ENCODE data around the gene CCDC174. TPM values are rescaled to one million over a fixed set of nuclear protein-coding genes. Genes with fewer than 3 reads are reported as not detected.
"Not testable (repeated sequence)": the region's sequence is repeated elsewhere in the genome, so short reads cannot be mapped to it uniquely, and the experiment has no call there.

The CCDC174 gene
- polyA plus RNA-seq (ENCODE audit: insufficient read length in 4 of 4) = 10 to 100 TPM; 27.2 to 37.6 (median 34.4) TPM

GRCh38 chr3:14651440-14652251 is at the start of gene CCDC174:
TSS of gene CCDC174 (plus strand) at chr3:14651762. CDS start at chr3:14651837, 75 bp downstream.
- peak; percentile 96 to 99 (median 98) for DNase-seq (ENCODE audit: low read depth in 4 of 4, low spot score in 2 of 4)

GRCh38 chr3:14602006-14602803 is 49.4 kb upstream of the CCDC174 start:
- no peak for DNase-seq (ENCODE audit: low read depth in 4 of 4, low spot score in 2 of 4)

GRCh38 chr3:14602804-14603644 is 48.5 kb upstream of the CCDC174 start:
- DNase-seq (ENCODE audit: low read depth in 4 of 4, low spot score in 2 of 4) = no peak

GRCh38 chr3:14605067-14605466 is 46.5 kb upstream of the CCDC174 start:
- DNase-seq (ENCODE audit: low read depth in 4 of 4, low spot score in 2 of 4) = no peak

- DNase-seq (ENCODE audit: low read depth in 4 of 4, low spot score in 2 of 4) = no peak
Measured at GRCh38 chr3:14605744-14606143, 45.8 kb upstream of the CCDC174 start.

- no peak for DNase-seq (ENCODE audit: low read depth in 4 of 4, low spot score in 2 of 4)
Measured at GRCh38 chr3:14606669-14607339, 44.8 kb upstream of the CCDC174 start.

GRCh38 chr3:14608298-14608697 is 43.3 kb upstream of the CCDC174 start:
- no peak for DNase-seq (ENCODE audit: low read depth in 4 of 4, low spot score in 2 of 4)

GRCh38 chr3:14609058-14609457 is 42.5 kb upstream of the CCDC174 start:
- DNase-seq (ENCODE audit: low read depth in 4 of 4, low spot score in 2 of 4) = not testable (repeated sequence)

GRCh38 chr3:14609506-14609905 is 42.1 kb upstream of the CCDC174 start:
- no peak for DNase-seq (ENCODE audit: low read depth in 4 of 4, low spot score in 2 of 4)

GRCh38 chr3:14609941-14610340 is 41.6 kb upstream of the CCDC174 start:
- DNase-seq (ENCODE audit: low read depth in 4 of 4, low spot score in 2 of 4) = no peak

GRCh38 chr3:14614189-14614588 is 37.4 kb upstream of the CCDC174 start:
- no peak for DNase-seq (ENCODE audit: low read depth in 4 of 4, low spot score in 2 of 4)

- DNase-seq (ENCODE audit: low read depth in 4 of 4, low spot score in 2 of 4) = no peak
Measured at GRCh38 chr3:14614862-14615261, 36.7 kb upstream of the CCDC174 start.

- DNase-seq (ENCODE audit: low read depth in 4 of 4, low spot score in 2 of 4) = no peak
Measured at GRCh38 chr3:14616606-14617507, 34.7 kb upstream of the CCDC174 start.

- DNase-seq (ENCODE audit: low read depth in 4 of 4, low spot score in 2 of 4) = no peak
Measured at GRCh38 chr3:14617508-14618023, 34.0 kb upstream of the CCDC174 start.

GRCh38 chr3:14619605-14620004 is 32.0 kb upstream of the CCDC174 start:
- DNase-seq (ENCODE audit: low read depth in 4 of 4, low spot score in 2 of 4) = no peak

GRCh38 chr3:14620512-14620911 is 31.1 kb upstream of the CCDC174 start:
- DNase-seq (ENCODE audit: low read depth in 4 of 4, low spot score in 2 of 4) = no peak

- no peak for DNase-seq (ENCODE audit: low read depth in 4 of 4, low spot score in 2 of 4)
Measured at GRCh38 chr3:14621093-14621492, 30.5 kb upstream of the CCDC174 start.

GRCh38 chr3:14622368-14622767 is 29.2 kb upstream of the CCDC174 start:
- no peak for DNase-seq (ENCODE audit: low read depth in 4 of 4, low spot score in 2 of 4)

GRCh38 chr3:14623569-14624051 is 28.0 kb upstream of the CCDC174 start:
- DNase-seq (ENCODE audit: low read depth in 4 of 4, low spot score in 2 of 4) = no peak
